EL (cell line): Measurements from ENCODE around the gene LDLRAD4.

Experiments used
- DNase-seq: peaks from one replicate; pipeline ENCODE4 v3.0.0-alpha.2; 2016

The LDLRAD4 gene

GRCh38 chr18:13416208-13416607 lies 197.6 kb downstream of the LDLRAD4 start:
- no peak for DNase-seq

GRCh38 chr18:13416848-13417247 lies 198.3 kb downstream of the LDLRAD4 start:
- DNase-seq = no peak

GRCh38 chr18:13418013-13418710 lies 199.6 kb downstream of the LDLRAD4 start:
- DNase-seq = no peak

- no peak for DNase-seq
Observed at GRCh38 chr18:13420969-13421686, 202.6 kb downstream of the LDLRAD4 start.

GRCh38 chr18:13422541-13423147 lies 204.1 kb downstream of the LDLRAD4 start:
- no peak for DNase-seq

- no peak for DNase-seq
Observed at GRCh38 chr18:13423352-13423751, 204.8 kb downstream of the LDLRAD4 start.

GRCh38 chr18:13424363-13424762 lies 205.8 kb downstream of the LDLRAD4 start:
- no peak for DNase-seq

- no peak for DNase-seq
Observed at GRCh38 chr18:13425357-13426091, 207.0 kb downstream of the LDLRAD4 start.

GRCh38 chr18:13427354-13427753 lies 208.8 kb downstream of the LDLRAD4 start:
- no peak for DNase-seq

GRCh38 chr18:13428319-13428718 lies 209.8 kb downstream of the LDLRAD4 start:
- no peak for DNase-seq

- DNase-seq = no peak
Observed at GRCh38 chr18:13429016-13429415, 210.5 kb downstream of the LDLRAD4 start.

- no peak for DNase-seq
Observed at GRCh38 chr18:13429884-13430510, 211.4 kb downstream of the LDLRAD4 start.

- no peak for DNase-seq
Observed at GRCh38 chr18:13430663-13431062, 212.1 kb downstream of the LDLRAD4 start.

- no peak for DNase-seq
Observed at GRCh38 chr18:13431886-13432285, 213.3 kb downstream of the LDLRAD4 start.

- no peak for DNase-seq
Observed at GRCh38 chr18:13433125-13433524, 214.6 kb downstream of the LDLRAD4 start.

- DNase-seq = peak; percentile 23
Observed at GRCh38 chr18:13433685-13434084, 215.1 kb downstream of the LDLRAD4 start.

- DNase-seq = no peak
Observed at GRCh38 chr18:13434854-13435253, 216.3 kb downstream of the LDLRAD4 start.

GRCh38 chr18:13435586-13436333 lies 217.2 kb downstream of the LDLRAD4 start:
- peak; percentile 79 for DNase-seq

- DNase-seq = no peak
Observed at GRCh38 chr18:13436576-13436975, 218.0 kb downstream of the LDLRAD4 start.

GRCh38 chr18:13437034-13437433 lies 218.5 kb downstream of the LDLRAD4 start:
- no peak for DNase-seq

GRCh38 chr18:13437796-13438506 lies 219.4 kb downstream of the LDLRAD4 start:
- no peak for DNase-seq
